Measurements from ENCODE around the gene SPEM2.

GRCh38 chr17:7444682-7445618 is 19.5 kb downstream of the SPEM2 start, which contains the start of gene CHRNB1:
- TF ChIP-seq CTCF (IDR thresholded peaks at IDR 0.05) (no peak), POLR2A (IDR thresholded peaks at IDR 0.05) (no peak)
